Prostate gland (tissue), 2 donors: Measurements from ENCODE around the gene PIK3R6. TPM values are rescaled to one million over a fixed set of nuclear protein-coding genes. Genes with fewer than 3 reads are reported as not detected.

ENCODE experiments used
- DNase-seq: peaks from one replicate; pipeline ENCODE4 v3.0.0-alpha.2; 2019; ENCODE audit warnings: low spot score
- H3K27ac ChIP-seq, 2 donors: fragments of 200-600 bp; sonication (generic); 2 replicates each; pipeline ENCODE4 v1.5.1; 2017 to 2019
- H3K27me3 ChIP-seq: fragments of 200-600 bp; sonication (generic); replicated peaks from 2 replicates; pipeline ENCODE4 v1.5.1; 2019; ENCODE audit not compliant: insufficient read depth
- H3K36me3 ChIP-seq, 2 donors: fragments of 200-600 bp; sonication (generic); 1 replicate in 1 of 2; 2 replicates in 1 of 2; pipeline versions ENCODE4 v1.5.1 to v1.8.1; 2017 to 2019
- H3K4me1 ChIP-seq: fragments of 200-600 bp; sonication (generic); replicated peaks from 2 replicates; pipeline ENCODE4 v1.5.1; 2019
- H3K4me3 ChIP-seq, 2 donors: fragments of 200-600 bp; sonication (generic); 2 replicates each; pipeline ENCODE4 v1.5.1; 2017 to 2019
- H3K9me3 ChIP-seq: fragments of 200-600 bp; sonication (generic); 2 replicates; pipeline ENCODE4 v1.5.1; 2017
- POLR2A ChIP-seq: fragments of 450-650 bp; IDR thresholded peaks from one replicate; pipeline ENCODE4 v1.6.1; 2016; ENCODE audit warnings: antibody characterized with exemption, mild to moderate bottlenecking
- POLR2AphosphoS5 ChIP-seq: sonication (generic); formaldehyde crosslinking; IDR thresholded peaks from one replicate; pipeline ENCODE4 v1.6.1; 2017; ENCODE audit warnings: antibody characterized with exemption
- WGBS: methylation state at CpG from one replicate; pipeline ENCODE4 v1.1.5; 2018; 5-methylcytosine and 5-hydroxymethylcytosine counted together
- intact Hi-C: fragments of 100-400 bp; cut with DNase I; formaldehyde crosslinking; loops from one replicate; pipeline ENCODE4 v1.14.2; 2022
- total RNA-seq, 2 donors: library from RNA; depleted of rRNA; stranded (reverse); fragments of >200 nt; gene quantifications; one replicate each; pipeline ENCODE4 v1.1.0, GENCODE V29; 2016
- TF ChIP-seq, protein P1 (sequence below), 4 experiments: fragments of 200-600 bp in 2 of 4; fragments of 450-650 bp in 2 of 4; sonication (generic) in 2 of 4; IDR thresholded peaks; 1 replicate in 3 of 4; 2 replicates in 1 of 4; pipeline ENCODE4 v1.5.1; 2016 to 2019; ENCODE audit warnings: antibody characterized with exemption in 4 of 4, mild to moderate bottlenecking in 2 of 4, moderate library complexity in 2 of 4

Gene PIK3R6
- total RNA-seq, 2 donors from 2014 or later: 0.18 to 2.6 TPM

DNA sequence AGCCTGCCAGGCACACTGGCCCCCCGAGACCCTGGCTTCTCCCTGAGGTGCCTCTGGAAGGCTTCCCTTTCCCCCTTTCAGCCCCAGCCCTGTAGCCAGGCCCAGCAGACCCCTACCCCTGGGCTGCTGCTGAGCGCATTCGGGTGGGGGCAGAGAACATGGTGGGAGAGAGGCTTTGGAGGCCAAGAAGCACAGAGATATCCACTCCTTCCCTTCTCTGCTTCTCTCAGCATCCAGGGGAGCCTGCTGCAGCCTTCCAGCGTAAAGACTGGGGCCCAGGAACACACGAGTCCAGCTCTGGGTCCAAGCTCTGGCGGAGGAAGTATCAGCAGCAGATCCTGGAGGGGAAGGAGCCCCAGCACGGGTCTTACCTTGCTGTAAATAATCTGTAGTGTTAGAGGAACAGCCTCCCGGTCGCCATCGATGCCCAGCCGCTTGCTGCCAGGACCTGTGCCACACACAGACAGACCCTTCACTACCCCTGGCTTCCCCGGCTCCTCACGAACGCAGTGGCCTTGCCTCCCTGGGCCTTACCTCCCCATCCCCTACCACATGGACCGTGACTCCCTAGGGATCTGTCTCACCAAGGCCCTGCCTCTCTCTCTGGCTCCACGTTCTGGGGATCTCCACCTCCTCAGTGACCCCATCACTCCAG lies 17.0 kb upstream of the PIK3R6 start:
- intact Hi-C loops: no loop called here
- 90% methylated on average over 16 of the region's 16 CpGs for WGBS
- Histone ChIP-seq H3K27me3 (no peaks in the 10 kb centered on the region), H3K27ac (no peak overlapping the region), H3K9me3 (no peaks in the 10 kb centered on the region), H3K4me3 (no peak overlapping the region), H3K4me1 (no peaks in the 10 kb centered on the region), H3K36me3 (no peaks in the 10 kb centered on the region)
- DNase-seq: no peak
- TF ChIP-seq, protein P1, sequence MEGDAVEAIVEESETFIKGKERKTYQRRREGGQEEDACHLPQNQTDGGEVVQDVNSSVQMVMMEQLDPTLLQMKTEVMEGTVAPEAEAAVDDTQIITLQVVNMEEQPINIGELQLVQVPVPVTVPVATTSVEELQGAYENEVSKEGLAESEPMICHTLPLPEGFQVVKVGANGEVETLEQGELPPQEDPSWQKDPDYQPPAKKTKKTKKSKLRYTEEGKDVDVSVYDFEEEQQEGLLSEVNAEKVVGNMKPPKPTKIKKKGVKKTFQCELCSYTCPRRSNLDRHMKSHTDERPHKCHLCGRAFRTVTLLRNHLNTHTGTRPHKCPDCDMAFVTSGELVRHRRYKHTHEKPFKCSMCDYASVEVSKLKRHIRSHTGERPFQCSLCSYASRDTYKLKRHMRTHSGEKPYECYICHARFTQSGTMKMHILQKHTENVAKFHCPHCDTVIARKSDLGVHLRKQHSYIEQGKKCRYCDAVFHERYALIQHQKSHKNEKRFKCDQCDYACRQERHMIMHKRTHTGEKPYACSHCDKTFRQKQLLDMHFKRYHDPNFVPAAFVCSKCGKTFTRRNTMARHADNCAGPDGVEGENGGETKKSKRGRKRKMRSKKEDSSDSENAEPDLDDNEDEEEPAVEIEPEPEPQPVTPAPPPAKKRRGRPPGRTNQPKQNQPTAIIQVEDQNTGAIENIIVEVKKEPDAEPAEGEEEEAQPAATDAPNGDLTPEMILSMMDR (IDR thresholded peaks at IDR 0.05): no peak
- TF ChIP-seq POLR2A: no peak
- TF ChIP-seq POLR2AphosphoS5: no peak

DNA sequence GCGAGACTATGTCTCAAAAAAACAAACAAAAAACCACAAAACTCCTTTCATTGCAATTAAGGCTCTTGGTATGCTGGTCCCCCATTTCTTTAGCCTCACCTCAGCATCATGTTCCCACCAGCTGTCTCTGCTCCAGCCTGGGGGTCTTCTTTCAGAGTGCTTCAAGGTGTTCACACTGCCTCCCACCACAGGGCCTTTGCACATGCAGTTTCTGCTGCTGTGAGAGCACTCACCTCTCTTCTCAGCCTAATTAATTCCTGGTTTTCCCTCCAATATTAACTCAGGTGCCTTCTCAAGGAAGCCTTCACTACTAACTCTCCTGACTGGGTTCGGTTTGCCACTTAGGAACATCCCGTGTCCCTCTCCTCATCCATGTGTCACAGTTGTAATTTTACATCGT lies 15.9 kb upstream of the PIK3R6 start:
- Histone ChIP-seq H3K27ac (no peak overlapping the region), H3K27me3 (no peaks in the 10 kb centered on the region), H3K9me3 (no peaks in the 10 kb centered on the region), H3K36me3 (no peaks in the 10 kb centered on the region), H3K4me1 (no peaks in the 10 kb centered on the region), H3K4me3 (no peak overlapping the region)
- intact Hi-C loops: no loop called here
- 98% methylated on average over 4 of the region's 4 CpGs for WGBS
- no peak for TF ChIP-seq POLR2AphosphoS5
- TF ChIP-seq, protein P1 (IDR thresholded peaks at IDR 0.05): no peak
- TF ChIP-seq POLR2A: no peak
- no peak for DNase-seq

DNA sequence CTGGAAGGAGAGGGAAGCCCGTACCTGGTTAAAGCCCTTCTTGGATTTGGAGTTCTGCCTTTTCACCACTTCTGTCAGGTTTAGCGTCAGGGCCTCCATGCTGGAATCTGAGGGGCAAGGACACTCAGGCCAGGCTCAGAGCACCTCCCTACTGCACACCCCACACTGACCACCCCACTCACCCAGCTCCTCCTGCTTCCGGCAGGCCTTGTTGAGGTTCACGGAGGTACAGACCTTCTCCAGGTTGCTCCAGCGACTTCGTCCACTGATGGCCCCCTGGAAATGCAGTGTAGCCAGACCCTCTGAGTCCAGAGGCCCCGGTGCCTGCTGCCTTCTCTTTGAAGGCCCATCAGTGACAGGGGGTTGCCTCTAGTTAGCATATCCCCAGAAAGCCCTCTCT lies 14.1 kb upstream of the PIK3R6 start:
- WGBS: 95% methylated on average over 7 of the region's 7 CpGs
- TF ChIP-seq POLR2AphosphoS5 (no peak), POLR2A (no peak)
- TF ChIP-seq, protein P1 (IDR thresholded peaks at IDR 0.05): no peak
- intact Hi-C loops: no loop called here
- H3K27ac ChIP-seq: no peak overlapping the region
- H3K27me3 ChIP-seq: no peaks in the 10 kb centered on the region
- H3K4me3 ChIP-seq: no peak overlapping the region
- no peaks in the 10 kb centered on the region for H3K9me3 ChIP-seq
- H3K4me1 ChIP-seq: no peaks in the 10 kb centered on the region
- no peaks in the 10 kb centered on the region for H3K36me3 ChIP-seq
- DNase-seq: no peak

DNA sequence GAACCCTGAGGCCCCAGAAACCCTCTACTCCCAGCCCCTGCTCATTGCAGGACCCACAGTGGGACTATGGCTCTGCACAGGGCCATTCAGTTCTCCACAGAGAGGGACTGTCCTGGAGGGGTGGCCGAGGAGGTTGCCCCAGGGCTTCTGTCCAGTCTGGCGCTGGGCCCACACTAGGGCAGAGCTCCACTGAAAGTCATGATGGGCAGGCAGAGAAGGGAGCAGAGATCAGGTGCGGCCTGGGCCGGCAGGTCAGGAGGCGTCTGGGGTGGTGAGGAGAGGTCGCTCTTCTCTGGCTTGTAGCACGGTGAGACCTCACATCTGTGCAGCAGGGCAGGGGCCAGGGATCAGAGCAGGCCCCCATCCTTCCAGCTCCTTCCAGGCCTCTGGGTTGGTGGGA lies 13.0 kb upstream of the PIK3R6 start:
- no peaks in the 10 kb centered on the region for H3K4me1 ChIP-seq
- no peak overlapping the region for H3K27ac ChIP-seq
- 91% methylated on average over 7 of the region's 7 CpGs for WGBS
- no peak overlapping the region for H3K4me3 ChIP-seq
- H3K9me3 ChIP-seq: no peaks in the 10 kb centered on the region
- TF ChIP-seq, protein P1 (IDR thresholded peaks at IDR 0.05): no peak
- no peak for TF ChIP-seq POLR2AphosphoS5
- TF ChIP-seq POLR2A: no peak
- no peaks in the 10 kb centered on the region for H3K36me3 ChIP-seq
- intact Hi-C loops: no loop called here
- no peaks in the 10 kb centered on the region for H3K27me3 ChIP-seq
- DNase-seq: no peak

DNA sequence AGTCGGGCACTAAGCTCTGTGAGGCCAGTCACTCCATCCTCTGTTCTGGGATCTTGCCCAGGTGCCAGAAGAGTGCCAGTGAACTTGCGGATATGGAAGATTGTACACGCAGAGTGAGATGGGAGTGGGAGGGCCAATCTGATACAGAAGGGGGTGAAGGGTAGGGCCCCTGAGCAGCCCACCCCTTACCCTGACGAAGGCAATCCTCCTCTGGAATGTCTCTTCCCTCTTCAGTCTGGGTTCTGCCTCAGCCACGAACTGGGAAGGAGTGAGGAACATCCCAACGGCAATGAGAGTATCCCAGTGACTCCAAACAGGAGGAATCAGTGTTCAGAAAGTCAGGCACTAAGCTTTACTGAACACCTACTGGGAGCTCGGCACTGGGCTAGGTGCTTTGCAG lies 11.9 kb upstream of the PIK3R6 start:
- Histone ChIP-seq H3K4me1 (no peaks in the 10 kb centered on the region), H3K4me3 (no peak overlapping the region), H3K9me3 (no peaks in the 10 kb centered on the region), H3K27ac (no peak overlapping the region), H3K27me3 (no peaks in the 10 kb centered on the region), H3K36me3 (no peaks in the 10 kb centered on the region)
- DNase-seq: no peak
- WGBS: 79% methylated on average over 7 of the region's 7 CpGs
- intact Hi-C loops: no loop called here
- no peak for TF ChIP-seq POLR2AphosphoS5
